Cardiac septum (tissue), 1 donor: ENCODE results near the gene ACTL10. TPM values are rescaled to one million over a fixed set of nuclear protein-coding genes. Genes with fewer than 3 reads are reported as not detected.
"Not testable (repeated sequence)": the region's sequence is repeated elsewhere in the genome, so short reads cannot be mapped to it uniquely, and the experiment has no call there.

Experiments used
- DNase-seq: peaks from one replicate; pipeline ENCODE4 v3.0.0-alpha.2; 2020; ENCODE audit warnings: low spot score
- intact Hi-C: fragments of 100-400 bp; cut with DNase I; formaldehyde crosslinking; loops from one replicate; pipeline ENCODE4 v1.14.0; 2022
- long read RNA-seq: library from polyadenylated mRNA; unstranded; transcript quantifications from one replicate; pipeline ENCODE4 v2.0.0, GENCODE V29; 2021
- total RNA-seq: library from RNA; stranded (reverse); fragmentation: NEBNext Ultra II Directional; extraction: Animal tissue kit (Norgen Biotek cat#: 25700); gene quantifications from one replicate; pipeline ENCODE4 v1.2.1, GENCODE V29; 2021
- donor health status: DM: no; HTN: no; CAD: no.

The ACTL10 gene
- 0.46 TPM for total RNA-seq
- long read RNA-seq, partial matches to known transcripts, result 0 of 2 reads
- long read RNA-seq, other reads (novel, unspliced or antisense), result 0 of 2 reads

DNA sequence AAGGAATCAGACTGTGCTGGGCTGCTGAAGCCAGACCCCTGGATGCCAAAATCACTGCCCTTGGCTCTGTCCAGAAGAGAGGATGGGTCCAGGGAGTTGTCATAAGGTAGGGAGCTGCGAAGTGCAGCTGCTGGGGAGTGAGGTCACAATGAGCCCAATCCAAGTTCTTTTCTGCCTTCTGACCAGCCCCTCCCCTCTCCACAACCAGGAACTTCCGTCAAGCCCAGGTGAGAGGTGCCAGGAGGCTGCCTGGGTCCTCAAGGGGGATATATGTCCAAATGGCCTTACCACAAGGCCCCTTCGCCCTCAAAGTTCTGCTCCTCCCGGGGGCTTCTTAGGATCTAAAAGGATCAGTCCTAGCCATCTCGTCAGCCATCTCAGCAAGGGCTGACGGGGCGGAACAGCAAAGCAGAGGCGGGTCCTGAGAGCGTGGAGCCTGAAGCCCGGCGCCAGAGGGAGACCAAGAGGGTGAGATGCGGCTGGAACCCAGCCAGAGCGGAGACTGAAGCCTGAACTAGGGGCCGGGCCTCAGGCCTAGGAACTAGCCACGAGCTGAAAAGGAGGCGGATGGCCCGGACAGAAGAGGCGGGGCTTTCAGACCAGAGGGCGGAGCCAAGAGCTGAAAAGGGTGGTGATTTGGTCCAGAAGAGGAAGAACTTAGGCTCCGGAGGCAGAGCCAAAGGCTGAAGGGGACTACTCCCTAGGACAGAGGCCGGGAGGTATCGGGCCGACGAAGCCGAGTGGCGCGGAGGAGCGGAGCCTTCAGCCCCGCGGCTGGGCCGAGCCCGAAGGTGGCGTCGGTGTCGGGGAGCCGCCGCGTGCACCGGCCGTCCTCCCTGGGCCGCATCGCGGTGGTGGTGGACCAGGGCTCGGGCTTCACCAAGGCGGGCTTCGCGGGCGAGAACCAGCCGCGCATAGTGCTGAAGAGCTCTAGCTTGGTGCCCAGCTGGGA lies at the start of gene ACTL10:
ACTL10 (plus strand) TSS at position 651 of the 952 bp plus-strand sequence. CDS start 555 bp downstream, outside the sequence.
- intact Hi-C loops, result loop anchor here (2.0 kb wide), 1 partner anchor 64 kb away; the partner anchor contains the start of gene ZNF341

DNA sequence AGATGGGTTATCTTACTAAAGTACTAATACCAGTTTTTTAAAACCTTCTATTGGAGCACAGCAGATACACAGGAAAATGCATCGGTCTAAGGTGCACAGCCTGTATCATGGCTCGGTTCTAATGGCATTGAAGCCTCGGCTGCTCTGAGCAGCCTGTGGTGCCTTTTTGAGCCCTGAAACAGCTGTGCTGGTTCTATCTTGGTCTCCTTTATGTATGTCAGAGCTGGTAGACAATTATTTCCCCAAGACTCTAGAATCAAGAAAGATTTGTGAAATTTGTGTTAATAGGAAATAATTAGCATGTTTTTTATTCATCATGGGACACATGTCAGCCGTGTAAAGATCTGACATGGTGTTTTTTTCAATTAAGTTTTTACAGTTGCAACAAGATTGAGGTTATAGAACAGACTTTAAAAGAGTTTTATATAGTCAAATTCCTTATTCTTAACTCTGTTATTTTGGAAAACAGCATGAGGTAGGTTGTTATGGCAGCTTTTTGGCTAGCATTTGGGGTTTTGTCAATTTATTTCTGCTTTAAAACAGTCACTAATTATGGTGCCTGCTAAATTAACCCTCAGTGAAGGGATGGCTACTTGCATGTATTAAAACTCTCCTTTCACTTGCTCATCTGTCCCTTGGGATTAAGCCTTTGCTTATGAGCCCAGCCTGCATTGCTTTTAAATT lies 44.9 kb upstream of the ACTL10 start:
- intact Hi-C loops, result no loop called here
- DNase-seq, result no peak

More for the DNA sequence above, at the start of gene ACTL10:
- peak; percentile 97 for DNase-seq

- intact Hi-C loops, result no loop called here
- DNase-seq, result no peak
Measured at GRCh38 chr20:33622705-33623365, 43.9 kb upstream of the ACTL10 start.

DNA sequence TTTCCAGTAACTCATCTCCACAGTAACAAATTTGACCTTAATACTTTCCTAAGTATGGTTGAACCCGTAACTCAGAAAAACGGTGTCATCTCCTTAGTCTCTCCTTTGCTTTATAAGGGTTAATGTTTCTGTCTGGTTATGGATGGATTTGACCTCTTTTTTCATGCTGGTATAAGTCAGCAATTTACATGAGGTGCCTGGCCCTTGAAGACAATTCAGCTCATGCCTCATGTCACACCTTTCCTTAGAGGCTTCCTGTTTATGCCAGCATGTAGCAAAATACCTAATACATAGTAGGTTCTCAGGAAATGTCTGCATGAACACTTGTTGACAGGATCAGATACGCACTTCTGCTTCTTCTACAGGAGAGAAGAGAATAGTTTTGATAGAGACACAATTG lies 42.3 kb upstream of the ACTL10 start:
- intact Hi-C loops, result no loop called here
- DNase-seq, result no peak

- no peak for DNase-seq
- intact Hi-C loops, result no loop called here
Measured at GRCh38 chr20:33626190-33626589, 40.6 kb upstream of the ACTL10 start.

DNA sequence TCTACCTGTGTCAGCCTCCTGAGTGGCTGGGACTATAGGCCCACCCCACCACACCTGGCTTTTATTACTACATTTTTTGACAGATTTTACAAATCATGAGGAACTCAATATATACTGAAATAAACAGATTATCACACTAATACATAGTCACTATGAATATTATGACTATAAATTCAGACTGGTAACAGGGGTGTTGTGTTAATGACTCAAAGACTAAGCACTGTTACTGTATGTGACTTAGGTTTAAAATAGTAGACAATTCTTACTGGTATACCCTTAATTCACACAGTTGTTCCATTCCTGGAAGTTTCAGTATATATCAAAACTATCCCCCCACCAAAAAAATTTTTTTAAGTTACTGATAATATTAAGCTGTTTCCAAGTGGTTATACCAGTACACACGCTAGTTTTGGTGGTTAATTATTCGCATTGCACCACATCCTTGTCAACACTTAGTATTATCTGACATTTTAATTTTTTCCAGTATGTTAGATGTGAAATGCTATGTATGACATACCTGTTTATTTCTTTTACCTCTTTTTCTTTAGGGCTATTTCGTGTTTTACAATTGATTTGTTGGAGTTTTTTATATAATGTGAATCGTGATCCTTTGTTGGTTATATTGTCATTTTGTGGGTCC lies 39.0 kb upstream of the ACTL10 start:
- intact Hi-C loops, result no loop called here

GRCh38 chr20:33629533-33629932 lies 37.2 kb upstream of the ACTL10 start:
- no peak for DNase-seq
- intact Hi-C loops, result no loop called here

More for the DNA sequence above, 39.0 kb upstream of the ACTL10 start:
- no peak for DNase-seq

DNA sequence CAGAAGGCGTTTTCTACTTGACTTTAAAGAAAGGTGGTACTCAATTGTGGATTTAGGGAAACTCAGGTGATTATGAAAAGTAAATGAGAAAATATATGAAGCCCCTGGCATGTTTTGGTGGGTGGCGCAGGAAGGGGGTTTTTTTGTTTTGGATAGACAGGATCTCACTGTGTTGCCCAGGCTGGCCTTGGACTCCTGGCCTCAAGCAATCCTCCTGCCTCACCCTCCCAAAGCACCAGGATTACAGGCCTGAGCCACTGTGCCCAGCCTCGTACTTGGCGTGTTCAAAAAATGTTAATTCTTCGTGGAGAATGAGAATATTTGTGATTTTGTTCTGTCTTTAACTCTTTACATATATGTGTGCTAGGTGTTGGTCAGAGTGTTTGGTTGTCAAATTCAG lies 36.8 kb upstream of the ACTL10 start:
- no peak for DNase-seq
- intact Hi-C loops, result no loop called here

DNA sequence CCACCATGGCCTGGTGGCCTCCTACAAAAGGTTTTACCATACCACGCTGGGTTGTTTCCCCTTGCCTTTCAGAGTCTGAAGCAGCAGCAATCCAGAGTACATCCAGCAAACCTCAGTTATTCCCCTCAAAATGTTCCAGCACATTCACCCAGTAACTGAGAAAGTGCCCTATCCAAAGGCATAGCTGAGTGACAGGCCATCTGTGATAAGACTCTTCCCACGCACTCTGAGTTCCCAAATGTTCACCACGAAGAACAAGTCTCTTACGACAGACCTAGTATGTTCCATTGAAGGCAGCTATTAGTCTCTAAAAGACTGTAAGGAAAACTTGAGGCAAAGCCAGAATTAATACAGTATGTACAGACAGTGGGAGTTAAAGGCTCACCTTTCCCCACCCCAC lies 36.2 kb upstream of the ACTL10 start:
- DNase-seq, result no peak
- intact Hi-C loops, result no loop called here

- intact Hi-C loops, DNase-seq: not testable (repeated sequence)
Measured at GRCh38 chr20:33631910-33632309, 34.8 kb upstream of the ACTL10 start.

DNA sequence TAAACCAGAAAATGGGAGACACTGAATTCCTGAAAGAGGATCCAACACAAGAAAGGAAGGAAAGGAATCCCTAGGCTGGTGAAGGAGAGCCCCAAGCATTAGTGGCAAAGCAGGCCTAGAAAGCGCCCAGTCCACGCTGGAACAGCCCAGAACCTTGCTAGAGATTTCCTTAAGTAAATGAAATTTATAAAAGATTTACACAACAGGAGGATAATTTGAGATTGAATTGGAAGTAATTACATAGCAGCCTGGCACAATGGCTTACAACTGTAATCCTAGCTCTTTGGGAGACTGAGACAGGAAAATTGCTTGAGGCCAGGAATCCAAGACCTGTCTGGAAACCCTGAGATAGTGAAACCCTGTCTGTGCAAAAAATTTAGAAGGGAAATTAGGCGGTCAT lies 31.4 kb upstream of the ACTL10 start:
- DNase-seq, result no peak
- intact Hi-C loops, result no loop called here

DNA sequence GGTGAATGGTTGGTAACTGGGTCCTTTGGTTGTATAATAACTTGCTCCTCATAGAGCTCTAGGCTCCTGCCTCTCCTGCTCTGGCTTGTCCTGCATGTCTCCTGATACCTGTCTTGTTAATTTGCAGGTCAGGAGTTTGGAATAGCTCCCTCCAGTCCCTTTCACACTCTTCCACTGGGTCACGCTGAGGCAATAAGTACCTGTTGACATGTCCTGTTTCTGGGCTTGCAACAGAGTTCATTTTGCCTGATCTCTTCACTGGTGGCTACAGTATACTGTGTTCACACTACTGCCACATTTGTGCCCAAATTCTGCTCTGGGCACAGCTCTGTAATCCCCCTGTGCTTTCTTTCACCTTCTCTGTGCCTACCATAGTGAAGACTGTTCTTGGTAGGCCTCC lies 30.0 kb upstream of the ACTL10 start:
- no peak for DNase-seq
- intact Hi-C loops, result no loop called here

DNA sequence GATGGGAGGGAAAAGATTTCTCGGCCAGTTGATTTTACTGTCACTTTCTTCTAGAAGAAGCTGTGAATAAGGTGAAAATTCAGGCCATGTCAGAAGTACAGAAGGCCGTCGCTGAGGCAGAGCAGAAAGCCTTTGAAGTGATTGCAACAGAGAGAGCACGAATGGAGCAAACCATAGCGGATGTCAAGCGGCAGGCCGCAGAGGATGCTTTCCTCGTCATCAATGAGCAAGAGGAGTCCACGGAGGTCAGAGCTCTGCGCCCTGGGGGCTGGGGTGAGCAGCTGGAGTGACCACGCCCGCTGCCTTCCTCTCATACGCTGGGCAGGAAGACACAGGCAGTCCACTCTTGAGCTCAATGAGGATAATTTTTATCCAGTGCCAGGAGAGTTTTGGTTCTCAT lies 26.5 kb upstream of the ACTL10 start:
- DNase-seq, result no peak
- intact Hi-C loops, result no loop called here

DNA sequence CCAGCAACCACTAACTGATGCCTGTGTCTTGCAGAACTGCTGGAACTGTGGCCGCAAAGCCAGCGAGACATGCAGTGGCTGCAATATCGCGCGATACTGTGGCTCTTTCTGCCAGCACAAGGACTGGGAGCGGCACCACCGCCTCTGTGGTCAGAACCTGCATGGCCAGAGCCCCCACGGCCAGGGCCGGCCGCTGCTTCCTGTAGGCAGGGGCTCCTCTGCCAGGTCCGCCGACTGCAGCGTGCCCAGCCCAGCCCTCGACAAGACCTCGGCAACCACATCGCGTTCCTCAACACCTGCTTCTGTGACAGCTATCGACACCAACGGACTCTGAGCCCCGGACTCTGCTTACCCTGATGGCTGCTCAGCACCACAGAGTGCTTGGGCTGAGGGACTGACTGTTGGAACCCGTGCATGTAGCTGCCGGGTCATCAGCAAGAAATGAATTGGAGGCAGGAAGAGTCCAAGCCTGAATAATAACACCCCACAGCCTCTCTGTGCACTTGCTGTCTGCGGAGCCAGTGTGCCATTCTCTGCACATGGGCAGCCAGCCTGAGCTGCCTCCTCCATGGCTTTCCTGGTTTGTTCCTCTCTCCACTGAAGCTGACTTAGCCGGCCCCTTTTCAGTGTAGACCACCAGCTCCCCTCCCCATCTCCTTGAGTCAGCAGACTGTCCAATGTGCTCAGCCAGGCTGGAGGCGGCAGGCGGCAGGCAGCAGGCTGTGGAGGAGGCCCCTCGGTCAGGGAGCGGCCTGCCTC lies 22.3 kb upstream of the ACTL10 start:
- no peak for DNase-seq
- intact Hi-C loops, result no loop called here

DNA sequence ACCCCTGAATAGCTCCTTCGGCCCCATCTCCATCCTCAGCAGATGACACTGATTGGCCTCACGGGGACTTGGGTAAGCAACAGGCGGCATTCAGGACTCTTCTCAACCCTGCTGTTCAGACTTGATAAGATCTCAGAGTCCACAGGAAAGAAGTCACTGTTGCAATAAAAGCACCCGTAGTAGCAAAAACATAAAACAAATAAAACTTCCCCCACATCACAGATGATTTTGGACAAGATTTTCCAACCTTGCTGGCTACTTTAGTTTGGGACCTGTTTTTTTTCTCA lies 21.7 kb upstream of the ACTL10 start:
- intact Hi-C loops, result no loop called here
- no peak for DNase-seq

DNA sequence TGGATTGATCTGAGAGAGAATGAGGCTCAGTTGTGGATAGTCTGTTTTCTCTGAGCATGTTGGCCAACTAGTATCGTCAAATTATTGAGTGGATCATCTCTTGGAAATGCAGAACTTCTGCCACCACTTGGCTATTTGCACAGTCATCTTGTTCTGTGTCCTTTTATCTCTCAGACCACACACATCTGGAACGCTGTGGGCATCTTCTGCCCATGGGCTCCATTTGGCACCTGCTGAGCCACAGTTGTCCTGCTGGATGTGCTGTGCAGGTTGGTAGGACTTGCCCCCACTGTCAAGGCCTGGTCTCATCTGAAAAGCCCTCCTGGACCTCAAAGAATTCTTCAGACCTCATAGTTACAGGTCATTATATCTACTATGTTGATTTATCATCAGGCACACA lies 21.3 kb upstream of the ACTL10 start:
- DNase-seq, result no peak

DNA sequence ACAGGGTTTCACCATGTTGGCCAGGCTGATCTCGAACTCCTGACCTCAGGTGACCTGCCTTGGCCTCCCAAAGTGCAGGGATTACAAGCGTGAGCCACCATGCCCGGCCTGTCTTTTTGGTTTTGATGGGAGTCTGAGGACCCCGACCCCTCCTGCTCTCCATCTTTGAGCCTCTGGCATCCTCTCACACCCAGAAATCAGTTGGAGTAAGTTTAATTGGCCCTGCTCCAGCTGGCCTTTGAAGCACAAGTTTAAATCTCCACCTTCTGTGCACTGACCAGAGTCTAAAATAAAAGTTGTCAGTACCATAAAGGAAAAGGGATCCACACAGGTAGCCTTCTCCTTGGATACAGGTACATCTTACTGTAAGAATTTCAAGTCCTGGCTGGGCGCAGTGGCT lies 20.6 kb upstream of the ACTL10 start:
- DNase-seq, result no peak
- intact Hi-C loops, result no loop called here

More for the DNA sequence above, 21.3 kb upstream of the ACTL10 start:
- intact Hi-C loops, result no loop called here

- DNase-seq, intact Hi-C loops: not testable (repeated sequence)
Measured at GRCh38 chr20:33646959-33647602, 19.7 kb upstream of the ACTL10 start.
